DOHH2 (cell line): Measurements from ENCODE around the gene PCBD1.

Experiments
- EZH2phosphoT487 ChIP-seq: fragments of 200-600 bp; sonication (generic); IDR thresholded peaks from 2 replicates; pipeline ENCODE4 v1.6.1; 2017; ENCODE audit warnings: borderline replicate concordance, mild to moderate bottlenecking, antibody characterized with exemption, low read length, moderate library complexity, mixed read lengths
- TF ChIP-seq, protein P1 (sequence below): fragments of 200-600 bp; sonication (generic); IDR thresholded peaks from one replicate; pipeline ENCODE4 v1.5.1; 2014; ENCODE audit warnings: antibody characterized with exemption, mild to moderate bottlenecking, low read depth, low read length; ENCODE audit not compliant: poor library complexity, severe bottlenecking

DNA sequence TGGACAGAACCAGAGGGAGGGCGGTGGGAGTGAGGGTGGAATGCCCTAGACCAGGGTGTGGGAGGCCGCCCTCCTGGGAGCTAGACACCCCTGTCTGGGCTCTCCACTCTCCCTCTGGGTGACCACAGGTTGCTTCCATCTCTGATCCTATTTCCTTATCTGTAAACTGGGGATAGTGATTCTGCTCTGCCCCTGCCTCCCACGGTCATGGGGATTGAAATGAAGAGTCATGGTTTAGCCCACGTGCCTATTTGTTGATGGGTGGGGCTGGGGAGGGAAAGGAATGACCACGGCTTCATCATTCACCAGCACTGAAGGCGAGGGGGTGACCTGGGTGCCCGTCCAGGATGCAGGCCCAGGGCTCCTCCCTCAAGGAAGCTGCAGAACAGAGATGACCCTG is 49.3 kb upstream of the PCBD1 start:
- TF ChIP-seq, protein P1, sequence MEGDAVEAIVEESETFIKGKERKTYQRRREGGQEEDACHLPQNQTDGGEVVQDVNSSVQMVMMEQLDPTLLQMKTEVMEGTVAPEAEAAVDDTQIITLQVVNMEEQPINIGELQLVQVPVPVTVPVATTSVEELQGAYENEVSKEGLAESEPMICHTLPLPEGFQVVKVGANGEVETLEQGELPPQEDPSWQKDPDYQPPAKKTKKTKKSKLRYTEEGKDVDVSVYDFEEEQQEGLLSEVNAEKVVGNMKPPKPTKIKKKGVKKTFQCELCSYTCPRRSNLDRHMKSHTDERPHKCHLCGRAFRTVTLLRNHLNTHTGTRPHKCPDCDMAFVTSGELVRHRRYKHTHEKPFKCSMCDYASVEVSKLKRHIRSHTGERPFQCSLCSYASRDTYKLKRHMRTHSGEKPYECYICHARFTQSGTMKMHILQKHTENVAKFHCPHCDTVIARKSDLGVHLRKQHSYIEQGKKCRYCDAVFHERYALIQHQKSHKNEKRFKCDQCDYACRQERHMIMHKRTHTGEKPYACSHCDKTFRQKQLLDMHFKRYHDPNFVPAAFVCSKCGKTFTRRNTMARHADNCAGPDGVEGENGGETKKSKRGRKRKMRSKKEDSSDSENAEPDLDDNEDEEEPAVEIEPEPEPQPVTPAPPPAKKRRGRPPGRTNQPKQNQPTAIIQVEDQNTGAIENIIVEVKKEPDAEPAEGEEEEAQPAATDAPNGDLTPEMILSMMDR: no peak
- TF ChIP-seq EZH2phosphoT487: no peak
